Activated CD8-positive, alpha-beta memory T cell treated with anti-CD3 and anti-CD28 coated beads, Interleukin-2, amount 50 U/mL, for 24 hours (primary cell): ENCODE data around the gene FIBP.

Experiments
- DNase-seq: peaks from one replicate; pipeline ENCODE4 v3.0.0-alpha.2; 2020; ENCODE audit errors: extremely low read depth

FIBP gene

DNA sequence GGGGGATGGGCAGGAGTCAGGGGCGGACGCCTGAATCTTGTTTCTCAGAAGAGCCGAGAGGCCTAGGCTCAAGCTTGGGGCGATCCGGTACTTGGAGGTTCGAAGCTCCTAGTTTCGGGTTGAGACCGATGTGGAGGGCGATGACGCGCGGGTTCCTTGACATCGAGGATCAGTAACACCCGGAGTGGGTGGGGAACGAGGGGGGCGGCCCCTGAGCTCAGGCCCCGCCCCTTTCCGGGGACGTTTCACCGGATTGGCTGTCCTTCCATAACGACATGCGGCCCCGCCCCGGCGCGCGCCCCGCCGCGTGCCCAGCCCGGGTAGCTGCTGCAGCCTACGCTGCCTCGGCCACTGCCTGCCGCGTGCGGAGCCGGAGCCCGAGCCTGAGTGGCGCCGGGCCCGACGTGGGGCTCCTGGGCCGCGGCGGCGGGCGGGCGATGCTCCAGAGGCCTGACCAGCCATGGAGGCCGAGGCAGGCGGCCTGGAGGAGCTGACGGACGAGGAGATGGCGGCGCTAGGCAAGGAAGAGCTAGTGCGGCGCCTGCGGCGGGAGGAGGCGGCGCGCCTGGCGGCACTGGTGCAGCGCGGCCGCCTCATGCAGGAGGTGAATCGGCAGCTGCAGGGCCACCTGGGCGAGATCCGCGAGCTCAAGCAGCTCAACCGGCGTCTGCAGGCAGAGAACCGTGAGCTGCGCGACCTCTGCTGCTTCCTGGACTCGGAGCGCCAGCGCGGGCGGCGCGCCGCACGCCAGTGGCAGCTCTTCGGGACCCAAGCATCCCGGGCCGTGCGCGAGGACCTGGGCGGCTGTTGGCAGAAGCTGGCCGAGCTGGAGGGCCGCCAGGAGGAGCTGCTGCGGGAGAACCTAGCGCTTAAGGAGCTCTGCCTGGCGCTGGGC, 2.3 kb upstream of the FIBP start, which contains the start of gene CCDC85B:
Gene CCDC85B, plus strand, starts transcription at position 350 of the 895 bp plus-strand sequence. Its CDS starts 111 bp downstream, at position 461.
- peak; percentile 97 for DNase-seq

DNA sequence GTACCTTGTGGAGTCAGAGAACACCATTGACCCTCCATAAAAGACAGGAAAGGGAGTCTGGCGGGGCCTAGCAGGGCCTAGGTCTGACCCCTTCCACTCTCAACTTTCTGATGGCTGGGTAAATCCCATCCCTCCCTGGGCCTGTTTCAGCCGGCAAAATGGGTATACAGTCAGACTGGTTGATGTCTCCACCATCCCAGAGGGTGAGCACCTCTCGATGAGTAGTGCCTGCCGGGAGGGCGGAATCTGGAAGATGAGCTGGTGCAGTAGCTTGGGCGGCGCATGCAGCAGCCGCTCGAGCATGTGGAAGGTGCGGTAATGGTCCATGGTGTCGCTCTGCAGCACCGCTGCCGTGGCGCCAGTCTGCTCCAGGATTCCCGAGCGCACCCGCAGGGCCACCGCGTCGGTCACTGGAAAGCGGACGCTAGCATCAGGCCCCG, 528 bp downstream of the FIBP start:
- DNase-seq = no peak

DNA sequence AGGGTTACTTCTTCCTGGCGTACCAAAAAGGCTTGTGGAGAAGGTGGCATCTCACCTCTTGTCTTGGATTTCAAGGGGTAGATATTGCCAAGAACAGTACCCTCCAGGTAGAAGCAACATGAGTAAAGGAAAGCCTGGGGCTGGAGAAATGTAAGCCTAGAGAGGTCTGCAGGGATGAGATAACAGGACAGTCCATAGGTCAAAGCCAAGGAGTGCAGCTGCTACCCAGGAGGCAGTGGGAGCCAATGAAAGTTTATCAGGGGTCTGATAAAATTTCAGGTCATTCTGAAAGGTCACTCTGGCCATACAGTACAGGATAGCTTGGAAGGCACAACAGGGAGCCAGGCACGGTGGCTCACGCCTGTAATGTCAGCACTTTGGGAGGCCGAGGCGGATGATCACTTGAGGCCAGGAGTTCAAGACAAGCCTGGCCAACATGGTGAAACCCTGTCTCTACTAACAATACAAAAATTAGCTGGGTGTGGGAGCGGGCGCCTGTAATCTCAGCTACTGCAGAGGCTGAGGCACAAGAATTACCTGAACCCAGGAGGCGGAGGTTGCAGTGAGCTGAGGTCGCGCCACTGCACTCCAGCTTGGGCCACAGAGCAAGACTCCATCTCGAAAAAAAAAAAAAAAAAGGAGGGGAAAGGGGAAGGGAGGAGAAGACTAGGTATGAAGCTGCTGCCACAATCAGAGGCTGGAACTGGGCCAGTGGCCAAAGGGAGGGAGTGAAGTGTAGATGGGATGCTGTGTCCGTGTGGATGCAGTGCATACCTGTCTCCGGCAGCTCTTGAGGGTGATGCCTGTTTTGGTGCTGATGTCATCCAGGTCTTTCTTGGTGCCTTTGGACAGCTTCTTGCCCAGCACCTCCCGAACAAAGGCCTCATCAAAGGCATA, 1.2 kb downstream of the FIBP start:
- DNase-seq = no peak

DNA sequence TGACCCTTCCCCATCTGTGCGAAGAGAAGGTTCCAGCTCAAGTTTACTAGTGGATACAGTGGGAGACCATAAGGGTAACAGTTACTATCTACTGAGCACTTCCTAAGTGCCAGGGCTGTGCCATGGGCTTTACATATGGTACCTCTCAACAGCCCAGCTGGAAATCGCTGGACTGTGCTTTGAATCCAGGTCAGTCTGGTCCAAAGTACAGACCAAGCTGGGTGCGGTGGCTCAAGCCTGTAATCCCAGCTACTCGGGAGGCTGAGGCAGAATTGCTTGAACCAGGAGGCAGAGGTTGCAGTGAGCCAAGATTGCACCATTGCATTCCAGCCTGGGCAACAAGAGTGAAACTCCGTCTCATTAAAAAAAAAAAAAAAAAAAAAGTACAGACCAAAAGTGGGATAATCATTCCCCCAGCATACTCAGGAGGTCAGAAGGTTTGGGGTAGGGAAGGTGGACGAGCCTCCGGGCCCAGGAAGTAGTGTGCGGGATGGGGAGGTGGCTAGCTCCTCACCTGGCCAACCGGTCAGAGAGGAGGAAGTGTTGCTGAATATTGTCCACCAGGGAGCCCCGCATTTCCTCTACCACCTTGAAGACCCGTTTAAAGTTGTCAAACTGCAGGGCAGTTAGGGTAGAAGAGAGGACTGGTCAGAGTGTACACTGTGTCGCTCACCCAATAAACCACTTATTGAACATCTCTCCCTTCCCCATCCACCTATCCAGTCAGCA, 2.3 kb downstream of the FIBP start:
- DNase-seq = no peak

DNA sequence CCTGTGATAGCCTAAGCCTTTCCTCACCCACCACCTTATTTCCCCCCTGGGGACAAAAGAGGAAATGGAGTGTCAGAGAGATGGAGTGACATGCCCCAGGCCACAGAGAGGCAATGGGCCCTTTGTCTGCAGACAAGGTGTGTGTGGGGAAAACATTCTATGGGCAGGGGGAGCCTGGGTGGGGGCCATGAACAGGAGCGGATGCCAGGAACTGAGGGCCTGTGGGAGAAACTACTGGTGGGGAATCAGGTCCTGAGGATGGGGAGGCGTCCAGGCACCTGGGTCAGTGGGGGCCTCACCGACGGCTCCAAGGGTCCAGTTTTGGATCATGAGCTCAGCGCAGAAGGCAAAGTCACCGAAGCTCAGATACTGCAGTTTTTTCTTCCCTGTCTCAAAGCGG, 3.0 kb downstream of the FIBP start:
- DNase-seq = no peak

DNA sequence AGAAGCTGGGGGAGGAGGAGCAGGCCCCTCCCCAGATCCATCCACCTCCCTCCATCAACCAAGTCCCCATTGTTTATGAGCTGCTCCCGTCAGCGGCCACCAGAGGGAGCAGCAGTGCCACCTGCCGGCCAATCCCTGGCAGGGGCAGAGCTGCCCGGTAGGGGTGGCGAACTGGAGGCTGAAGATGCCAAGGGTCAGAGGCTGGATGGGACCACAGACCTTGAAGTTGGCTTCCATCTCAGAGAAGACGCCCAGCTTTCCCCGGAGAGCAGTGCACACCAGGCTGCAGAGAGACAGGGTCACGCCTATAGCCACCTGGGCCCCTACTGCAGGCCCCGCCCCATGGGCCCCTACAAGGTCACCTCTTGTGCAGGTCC, 3.6 kb downstream of the FIBP start:
- DNase-seq = peak; percentile 62

DNA sequence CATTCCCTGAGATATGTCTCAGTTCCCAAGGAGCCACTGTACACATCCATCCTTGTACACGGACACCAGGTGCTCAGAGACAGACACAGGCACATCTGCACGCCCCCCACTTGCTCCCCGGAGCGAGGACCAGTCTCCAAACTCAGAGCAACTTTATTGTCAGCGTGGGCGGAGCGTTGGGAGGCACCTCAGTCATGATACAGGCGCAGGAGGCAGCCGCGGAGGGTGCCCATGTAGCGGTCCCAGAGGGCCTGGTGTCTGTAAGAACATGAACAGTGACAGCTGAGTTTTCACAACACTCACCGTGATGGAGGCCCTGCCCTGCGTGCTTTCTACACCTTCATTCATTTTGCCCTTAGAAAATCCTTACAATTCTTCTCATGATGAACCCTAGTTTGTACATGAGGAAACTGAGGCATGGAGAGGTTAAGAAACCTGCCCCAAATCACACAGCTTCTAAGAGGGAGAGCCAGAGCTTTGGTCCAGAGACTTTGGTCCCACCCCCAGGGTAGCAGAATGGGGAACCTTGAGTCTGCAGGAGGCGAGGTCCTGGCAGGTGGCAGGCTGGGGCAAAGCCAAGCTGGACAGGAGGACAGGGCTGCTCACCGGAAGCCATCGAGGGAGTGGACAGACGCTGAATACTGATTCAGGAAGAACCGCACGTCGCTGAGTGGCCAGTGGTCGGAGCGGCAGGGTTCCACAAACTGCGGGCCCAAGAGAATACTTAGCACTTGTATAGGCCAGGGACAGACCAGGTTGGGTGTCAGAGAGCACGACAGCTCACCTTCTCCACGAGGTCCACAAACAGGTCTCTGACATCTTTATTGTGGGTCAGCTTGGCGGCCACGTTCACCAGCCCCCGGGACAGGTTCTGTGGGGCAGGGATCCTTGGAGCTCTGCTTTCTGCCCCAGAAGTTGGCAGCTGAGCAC, 4.2 kb downstream of the FIBP start:
- no peak for DNase-seq

DNA sequence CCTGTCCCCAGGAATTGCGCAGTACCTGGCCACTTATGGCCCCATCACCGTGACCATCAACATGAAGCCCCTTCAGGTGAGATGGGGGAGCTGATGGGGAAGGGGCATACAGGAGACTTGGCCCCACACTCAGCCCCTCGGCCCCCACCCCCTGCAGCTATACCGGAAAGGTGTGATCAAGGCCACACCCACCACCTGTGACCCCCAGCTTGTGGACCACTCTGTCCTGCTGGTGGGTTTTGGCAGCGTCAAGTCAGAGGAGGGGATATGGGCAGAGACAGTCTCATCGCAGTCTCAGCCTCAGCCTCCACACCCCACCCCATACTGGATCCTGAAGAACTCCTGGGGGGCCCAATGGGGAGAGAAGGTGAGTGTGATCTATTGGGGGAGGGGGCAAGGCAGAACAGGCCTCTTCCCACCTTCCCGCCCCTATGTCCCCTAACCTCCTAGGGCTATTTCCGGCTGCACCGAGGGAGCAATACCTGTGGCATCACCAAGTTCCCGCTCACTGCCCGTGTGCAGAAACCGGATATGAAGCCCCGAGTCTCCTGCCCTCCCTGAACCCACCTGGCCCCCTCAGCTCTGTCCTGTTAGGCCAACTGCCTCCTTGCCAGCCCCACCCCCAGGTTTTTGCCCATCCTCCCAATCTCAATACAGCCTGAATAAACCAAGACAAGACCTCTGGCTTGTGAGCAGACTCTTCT, 5.1 kb downstream of the FIBP start:
- no peak for DNase-seq

DNA sequence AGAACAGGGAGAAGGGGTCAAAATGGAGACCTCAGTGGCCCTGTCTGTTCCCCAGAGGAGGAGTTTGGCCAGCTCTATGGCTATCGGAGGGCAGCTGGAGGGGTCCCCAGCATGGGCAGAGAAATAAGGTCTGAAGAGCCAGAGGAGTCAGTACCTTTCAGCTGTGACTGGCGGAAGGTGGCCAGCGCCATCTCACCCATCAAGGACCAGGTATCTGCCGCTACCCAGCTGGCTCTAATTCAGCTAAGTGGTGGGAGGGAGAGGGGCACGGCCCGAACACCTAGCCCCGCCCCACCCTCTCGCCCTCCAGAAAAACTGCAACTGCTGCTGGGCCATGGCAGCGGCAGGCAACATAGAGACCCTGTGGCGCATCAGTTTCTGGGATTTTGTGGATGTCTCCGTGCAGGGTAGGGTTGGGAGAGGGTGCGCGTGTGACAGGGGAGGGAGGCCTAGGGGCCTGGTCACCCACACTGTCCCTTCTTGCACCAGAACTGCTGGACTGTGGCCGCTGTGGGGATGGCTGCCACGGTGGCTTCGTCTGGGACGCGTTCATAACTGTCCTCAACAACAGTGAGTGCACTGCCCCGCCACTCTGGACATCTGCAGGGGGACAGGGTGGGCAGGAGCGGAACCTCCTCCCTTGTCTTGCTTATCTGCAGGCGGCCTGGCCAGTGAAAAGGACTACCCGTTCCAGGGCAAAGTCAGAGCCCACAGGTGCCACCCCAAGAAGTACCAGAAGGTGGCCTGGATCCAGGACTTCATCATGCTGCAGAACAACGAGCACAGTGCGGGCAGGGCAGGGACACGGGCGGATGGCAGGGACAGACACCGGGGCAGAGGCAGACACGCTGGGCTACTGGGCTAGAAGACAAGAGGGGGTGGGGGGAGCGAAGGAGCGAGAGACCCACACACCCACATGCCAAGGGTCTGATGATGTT, 5.9 kb downstream of the FIBP start:
- no peak for DNase-seq

DNA sequence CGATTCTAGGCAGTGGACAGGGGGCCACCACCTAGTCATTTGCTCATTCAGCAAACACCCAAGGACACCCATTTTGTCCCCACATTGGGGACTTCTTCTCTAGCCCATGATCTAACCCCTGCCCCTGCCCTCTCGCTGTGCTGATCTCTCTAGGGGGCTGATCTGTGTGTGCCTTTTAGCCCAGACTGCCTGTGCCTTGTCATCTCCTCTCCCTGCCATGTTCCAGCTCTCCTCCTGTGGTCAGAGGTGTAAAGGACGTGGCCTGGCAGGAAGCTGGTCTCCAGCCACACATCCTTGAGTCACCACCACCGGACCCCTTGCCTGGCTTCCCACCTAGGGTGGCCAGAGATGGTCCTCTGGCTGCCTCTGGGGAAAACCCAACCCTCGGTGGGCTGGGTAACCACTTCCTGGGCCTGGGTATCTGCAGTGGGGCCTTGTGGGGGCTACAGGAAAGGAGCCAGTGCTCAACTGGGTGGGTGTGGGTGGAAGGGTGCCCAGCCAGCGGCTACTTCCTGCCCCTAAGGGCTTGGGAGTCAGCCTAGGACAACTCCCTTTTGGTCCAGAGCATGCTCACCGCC, 7.3 kb downstream of the FIBP start:
- no peak for DNase-seq

DNA sequence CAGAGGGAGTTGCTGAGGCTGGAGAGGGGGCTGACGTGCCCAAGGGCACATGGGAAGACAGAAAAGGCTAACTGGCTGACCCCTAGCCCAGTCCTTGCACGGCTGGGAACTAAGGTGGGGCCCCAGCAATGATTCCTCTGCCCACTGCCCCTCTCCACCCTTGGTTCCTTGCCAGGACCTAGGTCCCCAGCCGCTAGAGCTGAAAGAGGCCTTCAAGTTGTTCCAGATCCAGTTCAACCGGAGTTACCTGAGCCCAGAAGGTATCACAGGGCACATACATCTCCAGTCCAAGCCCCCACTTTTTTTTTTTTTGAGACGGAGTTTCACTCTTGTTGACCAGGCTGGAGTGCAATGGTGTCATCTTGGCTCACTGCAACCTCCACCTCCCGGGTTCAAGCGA, 8.2 kb downstream of the FIBP start:
- DNase-seq = no peak

DNA sequence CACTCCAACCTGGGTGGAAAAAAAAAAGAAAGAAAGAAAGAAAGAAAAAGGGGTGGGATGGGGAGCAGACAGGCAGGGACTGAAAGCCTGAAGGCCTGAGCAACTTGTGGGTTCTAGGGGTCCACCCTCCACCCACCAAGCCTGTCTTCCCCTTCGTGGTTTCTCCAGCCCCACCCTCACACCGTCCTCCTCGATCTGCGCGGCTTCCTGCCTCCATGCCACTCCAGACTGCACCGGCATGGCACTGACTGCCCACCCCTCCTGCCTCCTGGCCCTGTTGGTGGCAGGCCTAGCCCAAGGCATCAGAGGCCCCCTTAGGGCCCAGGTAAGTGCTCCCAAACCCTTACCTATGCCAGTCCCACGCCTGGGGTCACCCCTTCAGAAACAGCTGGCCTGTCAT, 8.7 kb downstream of the FIBP start, which contains the start of gene CTSW:
Gene CTSW, plus strand, starts transcription at position 221 of the 400 bp plus-strand sequence. Its CDS starts 18 bp downstream, at position 239.
- DNase-seq = no peak

DNA sequence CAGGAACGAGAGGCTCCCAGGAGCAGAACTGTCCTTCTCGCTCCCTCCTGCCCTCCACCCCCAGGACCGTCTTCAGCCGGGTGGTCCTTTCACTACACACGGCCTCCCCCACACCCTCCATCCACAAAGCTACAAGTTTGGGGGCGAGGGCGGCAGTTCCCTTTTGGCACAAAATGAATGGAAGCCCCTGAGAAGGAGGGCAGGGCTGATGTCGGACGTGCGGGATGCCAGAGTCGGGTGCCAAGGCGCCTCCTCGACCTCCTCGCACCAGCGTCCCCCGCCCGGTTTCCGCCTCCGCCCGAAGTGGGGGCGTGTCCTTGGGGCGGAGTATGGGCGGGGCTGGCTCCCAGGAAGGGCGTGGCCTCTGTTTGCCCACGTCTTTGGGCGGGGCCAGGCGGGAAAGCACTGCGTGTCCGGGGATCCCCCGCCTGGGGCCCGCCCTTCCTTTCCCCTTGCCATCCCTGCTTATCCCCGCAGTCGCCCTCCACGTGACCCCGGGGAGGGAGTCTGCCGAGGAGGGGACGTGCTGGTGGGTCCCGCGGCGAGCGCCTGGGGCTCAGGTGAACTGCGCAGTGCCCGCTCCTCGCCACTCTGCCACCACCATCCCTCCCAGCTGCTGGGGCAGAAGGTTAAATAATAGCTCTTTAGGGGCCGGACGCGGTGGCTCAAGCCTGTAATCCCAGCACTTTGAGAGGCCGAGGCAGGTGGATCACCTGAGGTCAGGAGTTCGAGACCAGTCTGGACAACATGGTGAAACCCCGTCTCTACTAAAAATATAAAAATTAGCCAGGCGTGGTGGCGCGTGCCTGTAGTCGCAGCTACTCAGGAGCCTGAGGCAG, 14.7 kb downstream of the FIBP start:
- peak; percentile 81 for DNase-seq

DNA sequence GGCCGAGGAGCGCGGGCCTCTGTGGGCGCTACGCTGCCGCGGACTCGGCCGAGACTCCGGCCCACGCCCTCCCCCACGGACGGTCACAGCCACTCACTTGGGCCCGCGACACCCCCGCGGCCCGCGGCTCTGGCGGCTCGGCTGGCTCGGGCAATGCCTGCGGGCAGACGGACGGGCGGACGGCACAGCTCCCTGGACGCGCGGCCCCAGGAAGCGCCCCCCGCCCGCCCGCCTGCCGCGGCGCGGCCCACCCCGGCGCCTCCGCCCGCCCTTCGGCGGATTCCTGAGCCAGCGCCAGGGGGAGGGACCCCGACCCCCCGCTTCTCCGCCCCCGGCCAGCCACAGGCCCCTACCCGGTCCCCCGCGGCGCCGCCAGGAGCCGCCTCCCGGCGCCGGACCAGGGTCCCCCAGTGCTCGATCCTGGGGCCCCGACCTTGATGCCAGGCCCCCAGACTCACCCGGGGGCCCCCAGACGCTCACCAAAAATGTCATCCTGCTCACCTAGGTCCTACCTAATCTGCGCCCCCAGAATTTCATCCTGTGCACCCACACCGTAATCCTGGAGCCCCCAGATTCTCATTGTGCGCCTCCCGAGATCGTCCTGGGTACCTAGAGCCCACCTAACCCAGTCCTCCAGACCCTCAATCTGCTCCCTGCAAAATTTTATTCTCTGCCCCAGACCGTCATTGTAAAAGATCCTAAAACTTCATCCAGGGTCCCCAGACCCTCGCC, 15.5 kb downstream of the FIBP start, which contains the start of gene EFEMP2:
Gene EFEMP2, minus strand, starts transcription at position 215 of the 732 bp plus-strand sequence. CDS start 446 bp downstream, outside the sequence.
- no peak for DNase-seq

DNA sequence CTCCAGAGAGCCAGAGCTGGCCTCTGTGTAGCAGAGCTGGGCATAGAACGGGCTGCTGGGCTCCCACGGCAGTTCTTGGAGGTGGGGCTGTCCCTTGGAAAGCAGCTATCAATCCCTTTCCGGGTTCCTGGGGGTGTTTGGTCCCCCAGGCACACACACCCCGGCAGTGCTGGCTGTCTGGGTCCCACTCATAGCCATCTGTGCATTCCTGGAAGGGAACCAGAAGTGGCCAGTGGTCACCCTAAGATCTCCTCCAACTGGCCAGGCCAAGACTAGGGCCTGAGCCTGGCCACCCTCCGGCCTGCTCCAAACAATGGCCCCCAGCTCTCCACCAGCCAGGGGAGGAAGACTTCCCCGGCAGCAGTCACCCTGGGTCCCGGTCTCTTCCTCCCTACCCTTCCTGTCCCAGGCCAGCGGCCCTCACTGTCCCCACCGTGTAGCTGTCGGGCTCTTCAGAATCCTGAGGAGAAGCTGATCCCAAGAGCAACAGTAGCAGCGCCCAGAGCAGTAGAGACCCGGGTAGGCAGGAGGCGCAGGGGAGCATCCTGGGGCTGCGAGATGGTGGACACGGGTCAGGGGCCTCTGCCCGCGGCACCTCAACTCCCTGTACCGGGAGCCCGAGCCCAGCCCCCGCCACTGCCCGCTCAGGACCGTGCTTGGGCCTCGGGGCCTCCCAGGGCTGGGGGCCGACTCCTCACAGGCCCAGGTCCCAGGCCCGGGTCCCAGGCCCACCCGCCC, 16.3 kb downstream of the FIBP start:
- no peak for DNase-seq
